ENCODE measurements around the gene GDPD5.

Gene GDPD5

GRCh38 chr11:75516140-75516539, 9.6 kb downstream of the GDPD5 start:
- DNase-seq (ENCODE audit: low read depth): no peak

- no peak for DNase-seq (ENCODE audit: low read depth)
Measured at GRCh38 chr11:75514596-75514995, 11.1 kb downstream of the GDPD5 start.

GRCh38 chr11:75513250-75513649, 12.5 kb downstream of the GDPD5 start:
- no peak for DNase-seq (ENCODE audit: low read depth)

- DNase-seq (ENCODE audit: low read depth): no peak
Measured at GRCh38 chr11:75510723-75511019, 15.1 kb downstream of the GDPD5 start.

- no peak for DNase-seq (ENCODE audit: low read depth)
Measured at GRCh38 chr11:75510004-75510722, 15.6 kb downstream of the GDPD5 start.

- no peak for DNase-seq (ENCODE audit: low read depth)
Measured at GRCh38 chr11:75509020-75509720, 16.6 kb downstream of the GDPD5 start.

- DNase-seq (ENCODE audit: low read depth): peak; percentile 20
Measured at GRCh38 chr11:75508051-75508561, 17.6 kb downstream of the GDPD5 start.

GRCh38 chr11:75507571-75507970, 18.2 kb downstream of the GDPD5 start:
- no peak for DNase-seq (ENCODE audit: low read depth)

GRCh38 chr11:75506827-75507226, 18.9 kb downstream of the GDPD5 start:
- DNase-seq (ENCODE audit: low read depth): no peak

GRCh38 chr11:75505916-75506692, 19.6 kb downstream of the GDPD5 start:
- DNase-seq (ENCODE audit: low read depth): no peak

GRCh38 chr11:75504501-75504900, 21.2 kb downstream of the GDPD5 start:
- DNase-seq (ENCODE audit: low read depth): no peak

- no peak for DNase-seq (ENCODE audit: low read depth)
Measured at GRCh38 chr11:75503531-75504099, 22.1 kb downstream of the GDPD5 start.

- no peak for DNase-seq (ENCODE audit: low read depth)
Measured at GRCh38 chr11:75502138-75502537, 23.6 kb downstream of the GDPD5 start.

GRCh38 chr11:75500742-75501141, 25.0 kb downstream of the GDPD5 start:
- DNase-seq (ENCODE audit: low read depth): no peak

- DNase-seq (ENCODE audit: low read depth): no peak
Measured at GRCh38 chr11:75499423-75500190, 26.1 kb downstream of the GDPD5 start.

GRCh38 chr11:75498556-75499255, 27.0 kb downstream of the GDPD5 start:
- DNase-seq (ENCODE audit: low read depth): no peak

GRCh38 chr11:75497788-75498409, 27.8 kb downstream of the GDPD5 start:
- no peak for DNase-seq (ENCODE audit: low read depth)

- no peak for DNase-seq (ENCODE audit: low read depth)
Measured at GRCh38 chr11:75496305-75496752, 29.4 kb downstream of the GDPD5 start.

- no peak for DNase-seq (ENCODE audit: low read depth)
Measured at GRCh38 chr11:75495749-75496304, 29.9 kb downstream of the GDPD5 start.

GRCh38 chr11:75493626-75494025, 32.1 kb downstream of the GDPD5 start:
- DNase-seq (ENCODE audit: low read depth): no peak

All from T follicular helper cell (primary cell).